ENCODE data around the gene RFTN1.

- no peak for TF ChIP-seq CTCF (IDR thresholded peaks at IDR 0.05)
- TF ChIP-seq POLR2AphosphoS5 (IDR thresholded peaks at IDR 0.05) = no peak
- no peak for TF ChIP-seq POLR2A (IDR thresholded peaks at IDR 0.05)
- TF ChIP-seq EP300 (IDR thresholded peaks at IDR 0.05) = no peak
Measured at GRCh38 chr3:16423298-16423697, 90.2 kb downstream of the RFTN1 start.

Data from sigmoid colon (tissue), 4 donors.